GM10266 (cell line): ENCODE measurements around the gene DMD.

ENCODE experiments used
- DNase-seq: peaks from one replicate; pipeline ENCODE4 v3.0.0; 2012; ENCODE audit errors: extremely low spot score
- CTCF ChIP-seq: IDR thresholded peaks from 2 replicates; pipeline ENCODE4 v1.5.1; 2012; ENCODE audit warnings: mild to moderate bottlenecking, low read depth; ENCODE audit not compliant: control insufficient read depth, insufficient read depth; ENCODE audit errors: missing control alignments

DMD gene

GRCh38 chrX:32183066-32183465 lies 1028.3 kb downstream of the DMD start:
- DNase-seq, result no peak
- no peak for TF ChIP-seq CTCF

GRCh38 chrX:32176510-32176909 lies 1034.8 kb downstream of the DMD start:
- TF ChIP-seq CTCF, result no peak
- no peak for DNase-seq

- DNase-seq, result no peak
- TF ChIP-seq CTCF, result no peak
Measured at GRCh38 chrX:32170481-32170880, 1040.9 kb downstream of the DMD start.

GRCh38 chrX:32155044-32155638 lies 1056.2 kb downstream of the DMD start:
- no peak for DNase-seq
- TF ChIP-seq CTCF, result no peak

GRCh38 chrX:32153585-32153984 lies 1057.8 kb downstream of the DMD start:
- TF ChIP-seq CTCF, result no peak
- no peak for DNase-seq

- TF ChIP-seq CTCF, result no peak
- DNase-seq, result no peak
Measured at GRCh38 chrX:32150141-32150540, 1061.2 kb downstream of the DMD start.

- DNase-seq, result no peak
Measured at GRCh38 chrX:32141841-32142240, 1069.5 kb downstream of the DMD start.

More at GRCh38 chrX:32141841-32142240, 1069.5 kb downstream of the DMD start:
- no peak for TF ChIP-seq CTCF
